ENCODE results near the gene RNF213.
A peak's percentile ranks its signal among the peaks of the same experiment; 100 is the strongest.
"Not testable (repeated sequence)": the region's sequence is repeated elsewhere in the genome, so short reads cannot be mapped to it uniquely, and the experiment has no call there.

Gene RNF213

GRCh38 chr17:80258296-80258695 is 2.4 kb upstream of the RNF213 start:
- H2BK12ac ChIP-seq (ENCODE audit: low read length); H3K14ac ChIP-seq (ENCODE audit: low read length); H3K4me2 ChIP-seq (ENCODE audit: low read length); H3K9ac ChIP-seq (ENCODE audit: low read length); H3K9me3 ChIP-seq (ENCODE audit: insufficient read depth, low read depth, low read length); H3K4ac ChIP-seq (ENCODE audit: low read depth, low read length); H2BK5ac ChIP-seq (ENCODE audit: low read depth, low read length, poor library complexity); H2AK5ac ChIP-seq (ENCODE audit: low read length); DNase-seq; H3K79me2 ChIP-seq (ENCODE audit: control insufficient read depth, insufficient read depth, low read length, poor library complexity); H2BK120ac ChIP-seq (ENCODE audit: insufficient read depth, low read length, poor library complexity); H3K18ac ChIP-seq (ENCODE audit: low read length); H2AFZ ChIP-seq (ENCODE audit: insufficient read depth, low read length, poor library complexity); H4K12ac ChIP-seq (ENCODE audit: low read depth, low read length); H4K91ac ChIP-seq (ENCODE audit: low read depth, low read length); H3K23ac ChIP-seq (ENCODE audit: low read length); H3K4me3 ChIP-seq (ENCODE audit: low read depth, low read length); H3K27me3 ChIP-seq (ENCODE audit: insufficient read depth, low read length); H3K27ac ChIP-seq (ENCODE audit: low read depth, low read length); H4K8ac ChIP-seq (ENCODE audit: low read depth, low read length); H3K36me3 ChIP-seq (ENCODE audit: control insufficient read depth in 1 of 2, insufficient read depth in 2 of 2, low read length in 2 of 2): not testable (repeated sequence)
- Histone ChIP-seq H3K79me1 (ENCODE audit: low read length) (peaks cover 39% of the 10 kb centered on the region), H3K4me1 (ENCODE audit: control insufficient read depth in 1 of 2, insufficient read depth in 2 of 2, low read length in 2 of 2) (peaks cover 27 to 32% of the 10 kb centered on the region in 2 experiments)
- WGBS (ENCODE audit: extremely low coverage, insufficient coverage, insufficient read length), result no CpG with 5 or more reads among the region's 2 CpGs

DNA sequence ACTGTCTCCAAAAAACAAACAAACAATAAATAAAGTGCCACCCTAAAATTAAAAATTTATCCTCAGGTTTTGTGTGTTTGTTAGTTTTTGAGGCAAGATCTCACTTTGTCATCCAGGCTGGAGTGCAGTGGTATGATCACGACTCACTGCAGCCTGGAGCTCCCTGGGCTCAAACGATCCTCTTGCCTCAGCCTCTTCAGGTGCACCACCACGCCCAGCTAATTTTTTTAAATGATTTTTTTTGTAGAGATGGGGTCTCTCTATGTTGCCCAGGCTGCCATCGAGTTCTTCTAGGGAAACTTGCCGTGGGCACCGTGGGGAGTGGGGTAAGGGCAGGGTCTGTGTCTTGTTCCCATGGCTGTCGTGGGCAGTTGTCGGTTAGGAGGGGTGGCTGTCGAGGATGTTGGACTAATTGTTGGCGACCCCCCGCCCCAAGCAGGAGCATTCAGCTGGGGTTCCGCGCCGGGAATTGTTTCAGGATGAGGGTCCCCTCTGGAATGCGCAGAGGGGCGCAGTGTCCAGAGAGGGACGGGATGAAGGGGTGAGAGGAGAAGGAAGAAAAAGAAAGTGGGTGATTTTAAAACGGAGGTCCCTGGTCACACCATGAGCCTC is 1.1 kb upstream of the RNF213 start:
- no peak overlapping the region for H3K9ac ChIP-seq (ENCODE audit: low read length)
- H4K8ac ChIP-seq (ENCODE audit: low read depth, low read length), result peak overlapping the region; percentile 84
- no CpG with 5 or more reads among the region's 18 CpGs for WGBS (ENCODE audit: extremely low coverage, insufficient coverage, insufficient read length)
- peaks cover 0 to 5% of the 10 kb centered on the region in 2 experiments for H3K36me3 ChIP-seq (ENCODE audit: control insufficient read depth in 1 of 2, insufficient read depth in 2 of 2, low read length in 2 of 2)
- peak overlapping the region; percentile 33 for H3K4ac ChIP-seq (ENCODE audit: low read depth, low read length)
- DNase-seq, result peak in 1 of 2 donors; percentile 31
- peaks cover 5% of the 10 kb centered on the region for H3K79me2 ChIP-seq (ENCODE audit: control insufficient read depth, insufficient read depth, low read length, poor library complexity)
- peak overlapping the region; percentile 88 for H3K27ac ChIP-seq (ENCODE audit: low read depth, low read length)
- H2AK5ac ChIP-seq (ENCODE audit: low read length), result peak overlapping the region; percentile 3
- H3K14ac ChIP-seq (ENCODE audit: low read length), result peak overlapping the region; percentile 40
- H4K12ac ChIP-seq (ENCODE audit: low read depth, low read length), result no peak overlapping the region
- H2BK120ac ChIP-seq (ENCODE audit: insufficient read depth, low read length, poor library complexity), result peak overlapping the region; percentile 6
- H3K27me3 ChIP-seq (ENCODE audit: insufficient read depth, low read length), result no peaks in the 10 kb centered on the region
- peak overlapping the region; percentile 39 for H3K4me3 ChIP-seq (ENCODE audit: low read depth, low read length)
- peak overlapping the region; percentile 88 for H4K91ac ChIP-seq (ENCODE audit: low read depth, low read length)
- H2AFZ ChIP-seq (ENCODE audit: insufficient read depth, low read length, poor library complexity), result no peak overlapping the region
- peak overlapping the region; percentile 39 for H2BK5ac ChIP-seq (ENCODE audit: low read depth, low read length, poor library complexity)
- peak overlapping the region; percentile 74 for H3K18ac ChIP-seq (ENCODE audit: low read length)
- H3K9me3 ChIP-seq (ENCODE audit: insufficient read depth, low read depth, low read length), result peaks cover 2% of the 10 kb centered on the region
- peaks cover 17 to 24% of the 10 kb centered on the region in 2 experiments for H3K4me1 ChIP-seq (ENCODE audit: control insufficient read depth in 1 of 2, insufficient read depth in 2 of 2, low read length in 2 of 2)
- peaks cover 30% of the 10 kb centered on the region for H3K79me1 ChIP-seq (ENCODE audit: low read length)
- H2BK12ac ChIP-seq (ENCODE audit: low read length), result peak overlapping the region; percentile 34
- H3K23ac ChIP-seq (ENCODE audit: low read length), result no peak overlapping the region
- H3K4me2 ChIP-seq (ENCODE audit: low read length), result peak overlapping the region; percentile 59

DNA sequence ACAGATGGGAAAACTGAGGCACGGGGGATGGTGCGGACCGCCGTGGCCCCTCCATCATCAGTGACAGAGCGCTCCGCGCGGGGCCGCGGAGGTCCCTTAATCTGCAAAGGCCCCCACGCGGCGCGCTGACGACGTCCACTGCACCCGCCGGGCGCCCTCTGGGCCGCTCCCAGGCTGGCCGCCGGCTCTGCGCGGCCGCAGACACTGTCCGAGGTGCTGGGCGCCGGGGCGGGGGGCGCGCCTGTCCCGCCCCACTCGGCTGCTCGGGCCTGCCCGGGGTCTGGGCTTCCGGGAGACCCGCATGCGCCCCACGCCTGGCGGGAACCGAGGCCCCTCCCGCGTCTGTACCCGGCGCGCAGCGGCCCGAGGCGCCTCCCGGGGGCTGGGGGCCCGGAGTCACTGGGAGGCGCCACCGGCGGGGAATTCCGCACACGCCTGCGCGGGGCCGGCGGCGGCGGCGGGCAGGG is 550 bp upstream of the RNF213 start:
- Histone ChIP-seq H3K27me3 (ENCODE audit: insufficient read depth, low read length) (no peaks in the 10 kb centered on the region), H4K12ac (ENCODE audit: low read depth, low read length) (peak overlapping the region; percentile 80), H3K36me3 (ENCODE audit: control insufficient read depth in 1 of 2, insufficient read depth in 2 of 2, low read length in 2 of 2) (peaks cover 0 to 7% of the 10 kb centered on the region in 2 experiments), H2AFZ (ENCODE audit: insufficient read depth, low read length, poor library complexity) (peak overlapping the region; percentile 52), H3K4me2 (ENCODE audit: low read length) (peak overlapping the region; percentile 59), H4K91ac (ENCODE audit: low read depth, low read length) (peak overlapping the region; percentile 88), H3K14ac (ENCODE audit: low read length) (peak overlapping the region; percentile 40), H2BK5ac (ENCODE audit: low read depth, low read length, poor library complexity) (peak overlapping the region; percentile 39), H3K27ac (ENCODE audit: low read depth, low read length) (peak overlapping the region; percentile 88), H3K4ac (ENCODE audit: low read depth, low read length) (peak overlapping the region; percentile 33), H3K4me1 (ENCODE audit: control insufficient read depth in 1 of 2, insufficient read depth in 2 of 2, low read length in 2 of 2) (peaks cover 14 to 21% of the 10 kb centered on the region in 2 experiments), H2BK12ac (ENCODE audit: low read length) (peak overlapping the region; percentile 5), H3K4me3 (ENCODE audit: low read depth, low read length) (peak overlapping the region; percentile 59), H3K9me3 (ENCODE audit: insufficient read depth, low read depth, low read length) (peaks cover 3% of the 10 kb centered on the region), H3K18ac (ENCODE audit: low read length) (peak overlapping the region; percentile 74), H3K23ac (ENCODE audit: low read length) (no peak overlapping the region), H3K79me1 (ENCODE audit: low read length) (peaks cover 27% of the 10 kb centered on the region), H3K79me2 (ENCODE audit: control insufficient read depth, insufficient read depth, low read length, poor library complexity) (peaks cover 5% of the 10 kb centered on the region), H4K8ac (ENCODE audit: low read depth, low read length) (peak overlapping the region; percentile 84), H3K9ac (ENCODE audit: low read length) (no peak overlapping the region), H2AK5ac (ENCODE audit: low read length) (peak overlapping the region; percentile 3), H2BK120ac (ENCODE audit: insufficient read depth, low read length, poor library complexity) (peak overlapping the region; percentile 6)
- peak; percentile 86 to 88 for DNase-seq
- no CpG with 5 or more reads among the region's 63 CpGs for WGBS (ENCODE audit: extremely low coverage, insufficient coverage, insufficient read length)

GRCh38 chr17:80261159-80261894 is 675 bp downstream of the RNF213 start:
- Histone ChIP-seq H4K8ac (ENCODE audit: low read depth, low read length) (peak overlapping the region; percentile 94), H3K9me3 (ENCODE audit: insufficient read depth, low read depth, low read length) (peaks cover 3% of the 10 kb centered on the region), H3K14ac (ENCODE audit: low read length) (peak overlapping the region; percentile 54), H3K27ac (ENCODE audit: low read depth, low read length) (peak overlapping the region; percentile 98), H3K9ac (ENCODE audit: low read length) (peak overlapping the region; percentile 89), H2AK5ac (ENCODE audit: low read length) (peak overlapping the region; percentile 65), H3K36me3 (ENCODE audit: control insufficient read depth in 1 of 2, insufficient read depth in 2 of 2, low read length in 2 of 2) (peaks cover 5 to 7% of the 10 kb centered on the region in 2 experiments), H3K18ac (ENCODE audit: low read length) (peak overlapping the region; percentile 44), H3K23ac (ENCODE audit: low read length) (peak overlapping the region; percentile 74), H2AFZ (ENCODE audit: insufficient read depth, low read length, poor library complexity) (peak overlapping the region; percentile 26), H2BK5ac (ENCODE audit: low read depth, low read length, poor library complexity) (peak overlapping the region; percentile 92), H4K91ac (ENCODE audit: low read depth, low read length) (peak overlapping the region; percentile 92), H3K4me1 (ENCODE audit: control insufficient read depth in 1 of 2, insufficient read depth in 2 of 2, low read length in 2 of 2) (peaks cover 14 to 21% of the 10 kb centered on the region in 2 experiments), H4K12ac (ENCODE audit: low read depth, low read length) (peak overlapping the region; percentile 97), H3K4me3 (ENCODE audit: low read depth, low read length) (peak overlapping the region; percentile 72), H2BK120ac (ENCODE audit: insufficient read depth, low read length, poor library complexity) (peak overlapping the region; percentile 52), H3K79me1 (ENCODE audit: low read length) (peaks cover 25% of the 10 kb centered on the region), H2BK12ac (ENCODE audit: low read length) (no peak overlapping the region), H3K79me2 (ENCODE audit: control insufficient read depth, insufficient read depth, low read length, poor library complexity) (peaks cover 5% of the 10 kb centered on the region), H3K4ac (ENCODE audit: low read depth, low read length) (peak overlapping the region; percentile 89), H3K4me2 (ENCODE audit: low read length) (peak overlapping the region; percentile 98), H3K27me3 (ENCODE audit: insufficient read depth, low read length) (no peaks in the 10 kb centered on the region)
- DNase-seq, result peak; percentile 16 to 52
- WGBS (ENCODE audit: extremely low coverage, insufficient coverage, insufficient read length), result no CpG with 5 or more reads among the region's 45 CpGs
